RPMI8226 (cell line): Measurements from ENCODE around the gene ZBTB20.

Experiments used
- DNase-seq: peaks from one replicate; pipeline ENCODE4 v3.0.0-alpha.2; 2015

ZBTB20 gene

GRCh38 chr3:114308830-114309229, 838.3 kb downstream of the ZBTB20 start:
- DNase-seq: no peak

GRCh38 chr3:114308377-114308776, 838.7 kb downstream of the ZBTB20 start:
- DNase-seq: no peak

- no peak for DNase-seq
Measured at GRCh38 chr3:114307832-114308231, 839.3 kb downstream of the ZBTB20 start.

GRCh38 chr3:114307222-114307830, 839.8 kb downstream of the ZBTB20 start:
- DNase-seq: no peak

- no peak for DNase-seq
Measured at GRCh38 chr3:114299941-114300624, 847.0 kb downstream of the ZBTB20 start.

GRCh38 chr3:114299421-114299820, 847.7 kb downstream of the ZBTB20 start:
- DNase-seq: peak; percentile 12

- no peak for DNase-seq
Measured at GRCh38 chr3:114295946-114296345, 851.1 kb downstream of the ZBTB20 start.

GRCh38 chr3:114294940-114295480, 852.1 kb downstream of the ZBTB20 start:
- no peak for DNase-seq

GRCh38 chr3:114293838-114294535, 853.1 kb downstream of the ZBTB20 start, which contains the start of gene TIGIT:
TSS of gene TIGIT (plus strand) at chr3:114294028. CDS start at chr3:114294062, 34 bp downstream.
- no peak for DNase-seq

- peak; percentile 83 for DNase-seq
Measured at GRCh38 chr3:114290911-114291901, 855.9 kb downstream of the ZBTB20 start.

GRCh38 chr3:114286266-114286665, 860.8 kb downstream of the ZBTB20 start:
- no peak for DNase-seq

- DNase-seq: no peak
Measured at GRCh38 chr3:114285648-114286230, 861.3 kb downstream of the ZBTB20 start.

- no peak for DNase-seq
Measured at GRCh38 chr3:114284644-114285043, 862.4 kb downstream of the ZBTB20 start.
